Esophagus muscularis mucosa (tissue), 4 donors: ENCODE results near the gene PPIG.
"Not testable (repeated sequence)": the region's sequence is repeated elsewhere in the genome, so short reads cannot be mapped to it uniquely, and the experiment has no call there.

Experiments used
- CTCF ChIP-seq, 3 experiments: fragments of 200-600 bp in 2 of 3; fragments of 450-650 bp in 1 of 3; sonication (generic) in 2 of 3; IDR thresholded peaks; one replicate each; pipeline ENCODE4 v1.5.1; 2017 to 2019; ENCODE audit warnings: antibody characterized with exemption in 3 of 3, mild to moderate bottlenecking in 2 of 3, moderate library complexity in 1 of 3
- EP300 ChIP-seq: sonication (generic); formaldehyde crosslinking; IDR thresholded peaks from one replicate; pipeline ENCODE4 v1.6.1; 2017; ENCODE audit warnings: antibody characterized with exemption
- POLR2A ChIP-seq: fragments of 450-650 bp; IDR thresholded peaks from one replicate; pipeline ENCODE4 v1.6.1; 2017; ENCODE audit warnings: antibody characterized with exemption, moderate library complexity, mild to moderate bottlenecking, low read depth

- TF ChIP-seq POLR2A; CTCF (IDR thresholded peaks at IDR 0.05); EP300: not testable (repeated sequence)
These were observed 103.8 kb downstream of the PPIG start for GRCh38 chr2:169687943-169688342.
